ENCODE measurements around the gene CROCC2.

Gene CROCC2

DNA sequence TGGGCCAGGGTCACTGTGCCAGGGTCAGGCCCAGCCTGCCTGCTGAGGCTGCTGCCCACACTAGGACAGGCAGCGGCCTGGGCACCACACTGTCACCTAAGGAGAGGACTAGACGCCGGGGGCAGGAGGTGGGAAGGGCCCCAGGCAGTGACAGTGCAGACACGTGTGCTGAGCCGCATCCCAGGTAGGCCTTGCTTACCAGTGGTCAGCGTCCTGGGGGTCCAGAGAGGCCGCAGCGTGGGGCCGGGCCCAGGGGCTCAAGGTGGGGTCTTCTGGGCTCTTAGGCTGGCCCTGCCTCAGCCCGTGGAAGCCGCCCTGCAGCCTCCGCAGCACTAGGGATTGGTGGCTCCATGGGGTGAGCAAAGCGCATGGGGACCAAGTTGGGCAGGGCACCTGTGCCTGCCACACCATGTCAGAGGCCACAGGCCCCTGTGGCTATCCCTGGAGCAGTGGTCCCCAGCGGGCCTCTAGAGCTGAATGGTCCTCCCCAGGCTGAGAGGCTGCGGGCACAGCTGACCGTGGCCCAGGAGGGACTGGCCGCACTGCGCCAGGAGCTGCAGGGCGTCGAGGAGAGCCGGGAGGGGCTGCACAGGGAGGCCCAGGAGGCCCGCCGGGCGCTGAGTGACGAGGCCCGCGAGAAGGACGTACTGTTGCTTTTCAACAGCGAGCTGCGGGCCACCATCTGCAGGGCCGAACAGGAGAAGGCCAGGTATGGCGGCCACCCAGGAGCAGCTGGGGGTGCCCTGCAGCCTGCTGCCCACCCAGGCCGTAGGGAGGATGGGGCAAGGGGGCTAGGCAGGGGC lies 57.1 kb downstream of the CROCC2 start:
- ChIA-PET CTCF (no interaction called here), POLR2A (no interaction called here)
- TF ChIP-seq, protein P1, sequence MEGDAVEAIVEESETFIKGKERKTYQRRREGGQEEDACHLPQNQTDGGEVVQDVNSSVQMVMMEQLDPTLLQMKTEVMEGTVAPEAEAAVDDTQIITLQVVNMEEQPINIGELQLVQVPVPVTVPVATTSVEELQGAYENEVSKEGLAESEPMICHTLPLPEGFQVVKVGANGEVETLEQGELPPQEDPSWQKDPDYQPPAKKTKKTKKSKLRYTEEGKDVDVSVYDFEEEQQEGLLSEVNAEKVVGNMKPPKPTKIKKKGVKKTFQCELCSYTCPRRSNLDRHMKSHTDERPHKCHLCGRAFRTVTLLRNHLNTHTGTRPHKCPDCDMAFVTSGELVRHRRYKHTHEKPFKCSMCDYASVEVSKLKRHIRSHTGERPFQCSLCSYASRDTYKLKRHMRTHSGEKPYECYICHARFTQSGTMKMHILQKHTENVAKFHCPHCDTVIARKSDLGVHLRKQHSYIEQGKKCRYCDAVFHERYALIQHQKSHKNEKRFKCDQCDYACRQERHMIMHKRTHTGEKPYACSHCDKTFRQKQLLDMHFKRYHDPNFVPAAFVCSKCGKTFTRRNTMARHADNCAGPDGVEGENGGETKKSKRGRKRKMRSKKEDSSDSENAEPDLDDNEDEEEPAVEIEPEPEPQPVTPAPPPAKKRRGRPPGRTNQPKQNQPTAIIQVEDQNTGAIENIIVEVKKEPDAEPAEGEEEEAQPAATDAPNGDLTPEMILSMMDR (IDR thresholded peaks at IDR 0.05; ENCODE audit: insufficient read depth, low read length, missing control alignments) = no peak
- no peak overlapping the region for H3K4me3 ChIP-seq (ENCODE audit: low read depth, low read length)
- DNase-seq (ENCODE audit: low read depth, low spot score) = no peak

DNA sequence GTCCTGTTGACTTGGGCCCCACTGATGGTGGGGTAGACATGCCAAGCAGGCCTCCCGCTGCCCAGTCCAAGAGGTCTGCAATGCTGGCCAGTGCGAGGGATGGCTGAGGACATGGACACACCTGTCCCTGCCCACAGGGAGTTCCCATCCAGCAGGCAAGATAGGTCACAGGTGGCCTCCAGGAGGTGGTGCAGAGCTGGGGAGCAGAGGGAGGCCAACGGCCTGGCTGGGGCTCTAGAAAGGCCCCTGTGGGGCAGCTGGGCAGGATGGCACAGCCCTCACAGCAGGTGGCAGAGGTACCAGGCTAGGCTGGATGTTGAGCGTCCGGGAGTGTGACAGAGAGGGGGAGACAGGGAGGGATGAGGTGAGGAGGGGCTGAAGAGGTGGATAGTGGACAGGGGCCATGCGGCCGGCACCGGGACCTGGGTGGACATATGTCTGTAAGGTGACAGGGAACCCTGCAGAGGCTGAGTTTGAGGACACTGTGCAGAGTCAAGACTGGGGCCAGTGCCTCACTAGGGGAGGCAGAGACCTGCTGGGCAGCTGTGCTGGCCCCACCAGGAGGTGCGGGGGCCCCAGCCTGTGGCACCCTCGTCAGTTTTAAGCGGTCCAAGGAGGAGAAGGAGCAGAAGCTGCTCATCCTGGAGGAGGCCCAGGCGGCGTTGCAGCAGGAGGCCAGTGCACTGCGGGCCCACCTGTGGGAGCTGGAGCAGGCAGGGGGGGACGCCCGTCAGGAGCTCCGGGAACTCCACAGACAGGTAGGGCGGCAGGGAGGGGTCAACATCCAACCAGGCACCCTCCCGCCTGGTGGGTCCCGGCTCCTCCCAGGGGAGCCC lies 58.0 kb downstream of the CROCC2 start:
- DNase-seq (ENCODE audit: low read depth, low spot score) = no peak
- H3K4me3 ChIP-seq (ENCODE audit: low read depth, low read length) = no peak overlapping the region
- ChIA-PET CTCF (interaction anchor here (0.6 kb wide), 1 partner anchor 38 kb away, joined by 3 read pairs; no protein-coding TSS in a partner anchor), POLR2A (no interaction called here)
- TF ChIP-seq, protein P1 (IDR thresholded peaks at IDR 0.05; ENCODE audit: insufficient read depth, low read length, missing control alignments) = no peak

DNA sequence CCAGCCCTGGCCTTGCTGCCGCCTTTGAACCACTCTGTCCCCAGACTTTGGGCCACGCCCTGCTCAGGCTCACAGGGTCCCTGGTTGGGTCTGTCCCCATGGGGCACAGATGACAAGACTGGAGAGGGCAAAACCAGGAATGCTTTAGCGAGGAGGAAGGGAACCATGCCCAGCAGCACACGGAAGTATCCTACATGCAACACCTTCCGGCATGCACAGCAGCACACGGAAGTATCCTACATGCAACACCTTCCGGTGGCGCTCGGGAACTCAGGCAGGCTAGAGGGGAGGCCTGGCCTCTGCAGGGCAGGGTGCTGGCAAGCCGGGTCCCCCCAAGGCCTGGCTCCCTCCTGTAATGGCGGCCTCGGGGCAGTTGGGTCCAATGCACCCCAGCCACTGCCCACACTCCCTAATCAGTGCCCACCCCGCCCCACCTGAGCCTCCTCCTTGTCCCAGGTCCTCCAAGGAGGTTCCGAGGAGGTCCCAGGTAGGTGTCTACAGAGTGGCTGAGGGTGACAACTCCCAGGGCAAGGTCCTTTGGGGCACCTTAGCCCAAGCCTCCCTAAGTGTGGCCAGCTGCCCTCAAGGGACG lies 58.7 kb downstream of the CROCC2 start:
- no peak overlapping the region for H3K4me3 ChIP-seq (ENCODE audit: low read depth, low read length)
- POLR2A ChIA-PET = no interaction called here
- CTCF ChIA-PET = interaction anchor here (0.6 kb wide), 1 partner anchor 37 kb away, joined by 3 read pairs; no protein-coding TSS in a partner anchor
- DNase-seq (ENCODE audit: low read depth, low spot score) = no peak
- TF ChIP-seq, protein P1 (IDR thresholded peaks at IDR 0.05; ENCODE audit: insufficient read depth, low read length, missing control alignments) = no peak

DNA sequence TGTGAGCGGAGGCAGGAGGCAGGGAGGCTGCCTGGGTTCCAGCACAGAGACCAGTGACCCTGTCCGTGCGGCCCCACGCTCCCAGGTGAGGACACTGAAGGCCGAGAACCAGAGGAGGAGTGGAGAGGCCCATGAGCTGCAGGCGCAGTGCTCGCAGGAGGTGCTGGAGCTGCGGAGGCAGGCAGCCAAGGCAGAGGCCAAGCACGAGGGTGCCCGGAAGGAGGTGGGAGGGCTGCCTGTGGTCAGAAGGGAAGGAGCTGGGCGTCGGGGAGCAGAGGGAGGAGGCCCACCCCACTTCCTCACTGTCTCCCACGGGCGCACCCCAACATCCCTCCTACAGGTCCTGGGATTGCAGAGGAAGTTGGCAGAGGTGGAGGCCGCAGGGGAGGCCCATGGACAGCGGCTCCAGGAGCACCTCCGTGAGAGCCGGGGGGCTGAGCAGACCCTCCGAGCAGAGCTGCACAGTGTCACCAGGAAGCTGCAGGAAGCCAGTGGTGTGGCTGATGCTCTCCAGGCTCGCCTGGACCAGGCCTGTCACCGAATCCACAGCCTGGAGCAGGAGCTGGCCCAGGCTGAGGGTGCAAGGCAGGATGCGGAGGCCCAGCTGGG lies 59.3 kb downstream of the CROCC2 start:
- POLR2A ChIA-PET = no interaction called here
- DNase-seq (ENCODE audit: low read depth, low spot score) = no peak
- no peak overlapping the region for H3K4me3 ChIP-seq (ENCODE audit: low read depth, low read length)
- TF ChIP-seq, protein P1 (IDR thresholded peaks at IDR 0.05; ENCODE audit: insufficient read depth, low read length, missing control alignments) = no peak
- CTCF ChIA-PET = no interaction called here

DNA sequence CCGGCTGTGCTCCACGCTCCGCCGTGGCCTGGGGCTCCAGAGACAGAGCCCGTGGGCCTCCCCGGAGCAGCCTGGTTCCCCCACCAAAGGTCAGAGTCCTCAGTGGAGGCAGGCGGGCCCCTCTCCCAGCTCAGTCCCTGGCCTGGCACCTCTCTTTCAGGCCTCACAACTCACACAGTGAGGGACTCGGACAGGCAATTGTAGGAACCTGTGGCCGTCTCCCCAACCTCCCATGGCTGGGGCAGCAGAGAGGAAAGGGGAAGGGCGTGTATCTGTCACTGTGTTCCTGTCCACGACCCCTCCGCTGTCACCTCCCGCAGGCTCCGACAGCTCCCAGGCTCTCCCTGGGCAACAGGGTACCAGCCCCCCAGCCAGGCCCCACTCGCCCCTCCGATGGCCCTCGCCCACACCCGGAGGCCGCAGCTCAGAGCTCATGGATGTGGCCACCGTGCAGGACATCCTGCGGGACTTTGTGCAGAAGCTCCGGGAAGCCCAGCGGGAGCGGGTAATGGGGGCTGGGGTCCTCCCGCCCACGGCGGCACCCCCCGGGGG lies 59.8 kb downstream of the CROCC2 start:
- TF ChIP-seq, protein P1 (IDR thresholded peaks at IDR 0.05; ENCODE audit: insufficient read depth, low read length, missing control alignments) = no peak
- ChIA-PET POLR2A (no interaction called here), CTCF (no interaction called here)
- DNase-seq (ENCODE audit: low read depth, low spot score) = no peak
- no peak overlapping the region for H3K4me3 ChIP-seq (ENCODE audit: low read depth, low read length)
